ENCODE measurements around the gene MRPL10.

Gene MRPL10

DNA sequence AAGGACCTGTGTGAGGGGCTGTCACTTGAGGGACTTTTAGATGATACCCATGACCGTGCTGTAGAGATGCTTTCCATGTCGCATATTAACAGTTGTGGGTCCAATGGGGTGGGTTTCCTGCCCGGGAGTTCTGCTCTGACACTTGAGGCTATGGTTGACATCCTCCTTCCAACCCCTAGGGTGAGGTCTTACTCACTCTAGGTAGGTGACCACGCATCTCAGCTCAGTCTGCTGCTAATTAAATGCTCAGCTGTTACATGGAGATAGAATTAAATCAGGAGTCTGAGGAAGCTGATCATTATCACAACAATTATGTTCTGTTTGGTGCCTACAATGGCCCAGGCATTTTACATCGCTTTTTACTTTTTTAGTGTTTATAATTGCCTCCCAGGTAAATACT is 49.9 kb downstream of the MRPL10 start:
- Histone ChIP-seq H3K27me3 (replicated peaks; ENCODE audit: insufficient read depth, low read length) (peaks cover 75% of the 10 kb centered on the region), H3K36me3 (replicated peaks; ENCODE audit: insufficient read depth, low read length) (no peaks in the 10 kb centered on the region), H3K9me3 (replicated peaks; ENCODE audit: insufficient read depth, low read length) (no peaks in the 10 kb centered on the region), H3K4me2 (ENCODE audit: low read depth, low read length) (no peak overlapping the region), H3K79me2 (ENCODE audit: low read length) (no peaks in the 10 kb centered on the region), H3K9me2 (replicated peaks; ENCODE audit: insufficient read depth, low read length) (no peaks in the 10 kb centered on the region), H3K27ac (ENCODE audit: low read length) (no peak overlapping the region), H3K9ac (ENCODE audit: low read length) (no peak overlapping the region), H4K20me1 (ENCODE audit: insufficient read depth, low read length) (no peaks in the 10 kb centered on the region), H3K4me3 (ENCODE audit: low read length) (no peak overlapping the region), H3K4me1 (ENCODE audit: low read length) (no peaks in the 10 kb centered on the region), H2AFZ (ENCODE audit: low read length) (no peak overlapping the region), H3F3A (ENCODE audit: insufficient read depth, low read length) (no peaks in the 10 kb centered on the region)
- TF ChIP-seq EZH2phosphoT487 (IDR thresholded peaks at IDR 0.05; ENCODE audit: low read length), result no peak
- no peak for TF ChIP-seq CTCF (IDR thresholded peaks at IDR 0.05; ENCODE audit: low read length)
- no peak for TF ChIP-seq EZH2 (optimal IDR thresholded peaks at IDR 0.05; ENCODE audit: low read depth, low read length)
- no peak for DNase-seq

GRCh38 chr17:47778184-47778635 is 53.1 kb downstream of the MRPL10 start:
- no peak overlapping the region for H3K4me3 ChIP-seq (ENCODE audit: low read length)
- no peaks in the 10 kb centered on the region for H3K9me2 ChIP-seq (replicated peaks; ENCODE audit: insufficient read depth, low read length)
- no peak overlapping the region for H3K4me2 ChIP-seq (ENCODE audit: low read depth, low read length)
- DNase-seq, result no peak
- H3K9ac ChIP-seq (ENCODE audit: low read length), result no peak overlapping the region
- H3F3A ChIP-seq (ENCODE audit: insufficient read depth, low read length), result no peaks in the 10 kb centered on the region
- no peaks in the 10 kb centered on the region for H3K9me3 ChIP-seq (replicated peaks; ENCODE audit: insufficient read depth, low read length)
- no peaks in the 10 kb centered on the region for H4K20me1 ChIP-seq (ENCODE audit: insufficient read depth, low read length)
- H3K4me1 ChIP-seq (ENCODE audit: low read length), result no peaks in the 10 kb centered on the region
- H2AFZ ChIP-seq (ENCODE audit: low read length), result no peak overlapping the region
- H3K27ac ChIP-seq (ENCODE audit: low read length), result no peak overlapping the region
- TF ChIP-seq EZH2phosphoT487 (IDR thresholded peaks at IDR 0.05; ENCODE audit: low read length) (no peak), CTCF (IDR thresholded peaks at IDR 0.05; ENCODE audit: low read length) (no peak), EZH2 (optimal IDR thresholded peaks at IDR 0.05; ENCODE audit: low read depth, low read length) (no peak)
- peaks cover 78% of the 10 kb centered on the region for H3K27me3 ChIP-seq (replicated peaks; ENCODE audit: insufficient read depth, low read length)
- no peaks in the 10 kb centered on the region for H3K79me2 ChIP-seq (ENCODE audit: low read length)
- H3K36me3 ChIP-seq (replicated peaks; ENCODE audit: insufficient read depth, low read length), result no peaks in the 10 kb centered on the region

DNA sequence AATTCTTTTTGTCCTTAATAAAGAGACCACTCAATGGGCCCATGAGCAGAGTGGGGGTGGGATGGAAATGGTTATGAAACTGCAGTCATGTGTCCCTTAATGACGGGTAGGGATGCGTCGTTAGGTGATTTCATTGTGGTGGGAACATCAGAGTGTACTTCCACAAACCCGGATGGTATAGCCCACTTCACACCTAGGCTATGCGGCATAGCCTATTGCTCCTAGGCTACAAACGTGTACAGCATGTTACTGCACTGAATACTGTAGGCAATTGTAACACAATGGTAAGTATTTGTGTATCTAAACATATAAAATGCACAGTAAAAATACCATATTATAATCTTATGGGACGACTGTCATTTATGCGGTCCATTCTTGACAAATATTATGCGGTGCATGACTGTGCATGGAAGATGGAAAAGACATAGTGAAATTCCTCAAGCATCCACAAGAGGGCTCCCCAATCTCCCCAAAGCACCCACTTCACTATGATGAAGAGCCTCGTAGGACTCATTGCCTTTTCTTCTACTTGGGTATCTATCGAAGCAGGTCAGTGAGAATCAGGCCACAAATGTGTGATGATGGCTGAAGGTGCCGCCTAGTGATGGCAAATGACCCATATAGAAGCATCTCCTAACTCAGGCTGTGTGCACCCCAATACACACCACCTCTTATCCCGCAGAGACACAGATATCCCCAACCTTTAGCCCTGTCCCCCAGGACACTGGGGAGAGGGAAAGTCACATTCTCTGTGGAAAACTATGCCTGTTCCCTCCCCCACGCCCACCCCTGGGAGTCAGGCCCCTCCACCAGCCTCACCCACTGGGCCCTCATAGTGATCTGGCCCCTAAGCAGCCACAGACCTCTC is 54.8 kb downstream of the MRPL10 start:
- Histone ChIP-seq H3K79me2 (ENCODE audit: low read length) (no peaks in the 10 kb centered on the region), H2AFZ (ENCODE audit: low read length) (no peak overlapping the region), H3K9ac (ENCODE audit: low read length) (no peak overlapping the region), H3K36me3 (replicated peaks; ENCODE audit: insufficient read depth, low read length) (no peaks in the 10 kb centered on the region), H4K20me1 (ENCODE audit: insufficient read depth, low read length) (no peaks in the 10 kb centered on the region), H3K4me3 (ENCODE audit: low read length) (no peak overlapping the region), H3F3A (ENCODE audit: insufficient read depth, low read length) (no peaks in the 10 kb centered on the region), H3K27me3 (replicated peaks; ENCODE audit: insufficient read depth, low read length) (peaks cover 71% of the 10 kb centered on the region), H3K4me1 (ENCODE audit: low read length) (no peaks in the 10 kb centered on the region), H3K4me2 (ENCODE audit: low read depth, low read length) (no peak overlapping the region), H3K9me3 (replicated peaks; ENCODE audit: insufficient read depth, low read length) (no peaks in the 10 kb centered on the region), H3K9me2 (replicated peaks; ENCODE audit: insufficient read depth, low read length) (no peaks in the 10 kb centered on the region), H3K27ac (ENCODE audit: low read length) (no peak overlapping the region)
- DNase-seq, result peak; percentile 46
- TF ChIP-seq EZH2 (optimal IDR thresholded peaks at IDR 0.05; ENCODE audit: low read depth, low read length), result no peak
- TF ChIP-seq EZH2phosphoT487 (IDR thresholded peaks at IDR 0.05; ENCODE audit: low read length), result no peak
- peak; percentile 73 for TF ChIP-seq CTCF (IDR thresholded peaks at IDR 0.05; ENCODE audit: low read length)

Data from MM.1S (cell line).